Astrocyte (in vitro differentiated cells and primary cell): ENCODE results near the gene DMKN. TPM values are rescaled to one million over a fixed set of nuclear protein-coding genes. Genes with fewer than 3 reads are reported as not detected.
A peak's percentile ranks its signal among the peaks of the same experiment; 100 is the strongest.

ENCODE experiments used
- DNase-seq: peaks from one replicate; pipeline ENCODE4 v3.0.0-alpha.2; 2010; ENCODE audit warnings: low read depth
- FAIRE-seq: peaks from 2 replicates; lab custom pipeline; 2011; peaks lifted over from hg19 to GRCh38; lab: Jason Lieb, UNC
- H2AFZ ChIP-seq: 2 replicates; pipeline ENCODE4 v1.6.0; 2012; ENCODE audit warnings: low read depth, low read length, inconsistent platforms
- H3K27ac ChIP-seq: 2 replicates; pipeline ENCODE4 v1.5.1; 2011; ENCODE audit warnings: low read depth, low read length, inconsistent platforms
- H3K27me3 ChIP-seq: 2 replicates; pipeline ENCODE4 v1.6.0; 2011; ENCODE audit warnings: low read length, inconsistent platforms; ENCODE audit not compliant: insufficient read depth
- H3K36me3 ChIP-seq: 2 replicates; pipeline ENCODE4 v1.5.1; 2011; ENCODE audit warnings: low read length, inconsistent platforms; ENCODE audit not compliant: insufficient read depth
- H3K4me1 ChIP-seq: 2 replicates; pipeline ENCODE4 v1.5.1; 2011; ENCODE audit warnings: low read length, inconsistent platforms; ENCODE audit not compliant: insufficient read depth
- H3K4me2 ChIP-seq: 2 replicates; pipeline ENCODE4 v1.6.0; 2012; ENCODE audit warnings: low read length, inconsistent platforms
- H3K4me3 ChIP-seq: 2 replicates; pipeline ENCODE4 v1.5.1; 2011; ENCODE audit warnings: low read depth, mild to moderate bottlenecking, low read length, inconsistent platforms; ENCODE audit not compliant: insufficient read depth
- H3K79me2 ChIP-seq: 2 replicates; pipeline ENCODE4 v1.6.0; 2012; ENCODE audit warnings: mild to moderate bottlenecking, low read length, inconsistent platforms; ENCODE audit not compliant: insufficient read depth
- H3K9ac ChIP-seq: 2 replicates; pipeline ENCODE4 v1.6.0; 2012; ENCODE audit warnings: mild to moderate bottlenecking, low read length, inconsistent platforms
- H3K9me3 ChIP-seq: 2 replicates; pipeline ENCODE4 v1.5.1; 2012; ENCODE audit warnings: low read depth, mild to moderate bottlenecking, low read length, inconsistent platforms; ENCODE audit not compliant: insufficient read depth
- H4K20me1 ChIP-seq: 2 replicates; pipeline ENCODE4 v1.6.0; 2012; ENCODE audit warnings: low read length, inconsistent platforms; ENCODE audit not compliant: insufficient read depth
- H3K27ac Mint-ChIP-seq: one replicate; pipeline ENCODE4 v1.8.0; 2021; ENCODE audit warnings: mild to moderate bottlenecking, mixed read lengths; ENCODE audit not compliant: unreplicated experiment
- H3K27me3 Mint-ChIP-seq: one replicate; pipeline ENCODE4 v1.8.0; 2021; ENCODE audit warnings: low read depth, mixed read lengths; ENCODE audit not compliant: unreplicated experiment
- H3K36me3 Mint-ChIP-seq: one replicate; pipeline ENCODE4 v1.8.0; 2021; ENCODE audit warnings: low read depth, mixed read lengths; ENCODE audit not compliant: unreplicated experiment
- H3K4me1 Mint-ChIP-seq: one replicate; pipeline ENCODE4 v1.8.0; 2021; ENCODE audit warnings: low read depth, mixed read lengths; ENCODE audit not compliant: unreplicated experiment
- H3K4me3 Mint-ChIP-seq: one replicate; pipeline ENCODE4 v1.8.0; 2021; ENCODE audit warnings: mild to moderate bottlenecking, moderate library complexity, mixed read lengths; ENCODE audit not compliant: unreplicated experiment
- H3K9me3 Mint-ChIP-seq: one replicate; pipeline ENCODE4 v1.8.0; 2021; ENCODE audit warnings: mild to moderate bottlenecking, mixed read lengths; ENCODE audit not compliant: unreplicated experiment
- EZH2 ChIP-seq: IDR thresholded peaks from 2 replicates; pipeline ENCODE4 v1.6.1; 2012; ENCODE audit warnings: mild to moderate bottlenecking, low read length, inconsistent platforms; ENCODE audit not compliant: insufficient read depth
- total RNA-seq: library from RNA; stranded (reverse); gene quantifications from 2 replicates; pipeline ENCODE4 v1.2.1, GENCODE V29; 2021
- TF ChIP-seq, protein P1 (sequence below): IDR thresholded peaks from 2 replicates; pipeline ENCODE4 v1.5.1; 2011; ENCODE audit warnings: low read depth, mild to moderate bottlenecking, inconsistent platforms, low read length, moderate library complexity; ENCODE audit not compliant: insufficient read depth

The DMKN gene
- total RNA-seq, 1 donor from 2014 or later = 56.9 TPM

DNA sequence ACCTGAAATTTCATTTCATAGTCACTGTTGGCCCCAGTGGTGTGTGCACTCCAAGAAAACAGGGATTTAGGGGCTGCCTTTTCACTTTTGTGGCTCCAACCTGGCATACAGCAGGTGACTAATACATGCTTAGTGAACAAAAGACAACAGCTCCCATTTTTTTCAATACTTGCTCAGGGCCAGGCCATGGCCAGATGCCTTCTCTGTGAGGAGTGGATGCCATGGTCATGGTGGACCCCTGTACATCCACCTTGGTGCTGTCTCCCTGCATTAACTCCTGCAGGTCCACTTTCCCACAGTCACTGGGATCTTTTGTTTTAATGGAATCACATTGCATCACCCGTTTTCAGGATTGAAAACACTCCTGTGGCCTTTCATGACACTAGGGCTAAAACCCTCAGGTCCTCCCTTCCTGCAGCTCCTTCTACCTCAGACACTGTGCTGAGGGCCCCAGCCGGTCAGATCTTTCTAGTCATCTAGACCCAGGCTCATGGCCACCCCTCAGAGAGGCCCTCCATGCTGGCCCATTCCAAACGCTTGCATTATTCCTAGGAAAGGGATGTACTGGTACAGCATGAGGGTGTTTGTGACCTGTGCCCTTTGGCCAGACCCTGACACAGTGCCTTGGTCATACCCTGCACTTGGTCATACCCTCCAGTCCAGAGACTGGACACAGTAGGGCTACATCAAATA, 30.8 kb upstream of the DMKN start:
- Histone ChIP-seq H3K4me2 (peak overlapping the region; percentile 98), H4K20me1 (peaks cover 12% of the 10 kb centered on the region), H3K4me1 (peaks cover 15% of the 10 kb centered on the region), H3K9me3 (no peaks in the 10 kb centered on the region), H2AFZ (peak overlapping the region; percentile 90), H3K27me3 (no peaks in the 10 kb centered on the region), H3K4me3 (peak overlapping the region; percentile 88), H3K36me3 (no peaks in the 10 kb centered on the region), H3K9ac (peak overlapping the region; percentile 95), H3K79me2 (peaks cover 39% of the 10 kb centered on the region), H3K27ac (peak overlapping the region; percentile 88)
- FAIRE-seq (no peak), DNase-seq (no peak)
- Mint-ChIP-seq H3K36me3 (peaks cover 23% of the 10 kb centered on the region), H3K27me3 (no peaks in the 10 kb centered on the region), H3K9me3 (no peaks in the 10 kb centered on the region), H3K4me1 (peaks cover 8% of the 10 kb centered on the region), H3K27ac (peak overlapping the region; percentile 59), H3K4me3 (peak overlapping the region; percentile 90)
- TF ChIP-seq EZH2 = no peak
- TF ChIP-seq, protein P1, sequence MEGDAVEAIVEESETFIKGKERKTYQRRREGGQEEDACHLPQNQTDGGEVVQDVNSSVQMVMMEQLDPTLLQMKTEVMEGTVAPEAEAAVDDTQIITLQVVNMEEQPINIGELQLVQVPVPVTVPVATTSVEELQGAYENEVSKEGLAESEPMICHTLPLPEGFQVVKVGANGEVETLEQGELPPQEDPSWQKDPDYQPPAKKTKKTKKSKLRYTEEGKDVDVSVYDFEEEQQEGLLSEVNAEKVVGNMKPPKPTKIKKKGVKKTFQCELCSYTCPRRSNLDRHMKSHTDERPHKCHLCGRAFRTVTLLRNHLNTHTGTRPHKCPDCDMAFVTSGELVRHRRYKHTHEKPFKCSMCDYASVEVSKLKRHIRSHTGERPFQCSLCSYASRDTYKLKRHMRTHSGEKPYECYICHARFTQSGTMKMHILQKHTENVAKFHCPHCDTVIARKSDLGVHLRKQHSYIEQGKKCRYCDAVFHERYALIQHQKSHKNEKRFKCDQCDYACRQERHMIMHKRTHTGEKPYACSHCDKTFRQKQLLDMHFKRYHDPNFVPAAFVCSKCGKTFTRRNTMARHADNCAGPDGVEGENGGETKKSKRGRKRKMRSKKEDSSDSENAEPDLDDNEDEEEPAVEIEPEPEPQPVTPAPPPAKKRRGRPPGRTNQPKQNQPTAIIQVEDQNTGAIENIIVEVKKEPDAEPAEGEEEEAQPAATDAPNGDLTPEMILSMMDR = no peak

DNA sequence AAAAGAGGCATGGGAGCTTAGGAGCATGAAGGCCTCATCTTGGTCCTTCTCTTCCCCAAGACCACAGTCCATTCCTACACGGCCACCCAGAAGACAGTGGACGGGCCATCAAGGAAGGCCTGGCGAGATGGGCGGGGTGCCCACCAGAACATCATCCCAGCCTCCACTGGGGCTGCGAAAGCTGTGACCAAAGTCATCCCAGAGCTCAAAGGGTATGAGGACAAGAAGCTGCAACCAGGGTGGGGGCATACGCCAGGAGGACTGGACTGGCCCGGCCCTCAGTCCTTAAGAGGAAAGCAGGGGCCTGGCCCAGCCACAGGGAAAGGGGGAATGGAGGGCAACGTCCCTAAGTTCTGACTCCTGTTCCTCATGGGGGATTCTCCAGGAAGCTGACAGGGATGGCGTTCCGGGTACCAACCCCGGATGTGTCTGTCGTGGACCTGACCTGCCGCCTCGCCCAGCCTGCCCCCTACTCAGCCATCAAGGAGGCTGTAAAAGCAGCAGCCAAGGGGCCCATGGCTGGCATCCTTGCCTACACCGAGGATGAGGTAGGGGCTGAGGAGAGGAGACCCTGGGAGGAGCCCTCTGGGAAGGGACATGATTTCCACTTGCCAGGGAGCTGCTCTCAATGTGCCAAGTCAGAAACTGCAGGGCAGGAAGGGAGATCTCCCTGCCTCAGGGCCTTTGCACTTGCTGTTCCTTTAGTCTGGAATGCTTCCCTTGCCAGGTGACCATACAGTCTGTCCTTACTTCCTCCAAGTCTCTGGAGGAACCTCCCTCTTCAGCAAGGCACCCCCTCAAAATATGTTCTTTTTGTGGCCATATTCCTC, 30.0 kb upstream of the DMKN start:
- H3K27ac Mint-ChIP-seq = no peak overlapping the region
- no peak for FAIRE-seq
- TF ChIP-seq, protein P1 = no peak
- no peak for TF ChIP-seq EZH2

More for the DNA sequence above, 30.0 kb upstream of the DMKN start:
- Histone ChIP-seq H3K36me3 (no peaks in the 10 kb centered on the region), H2AFZ (no peak overlapping the region), H3K9ac (no peak overlapping the region), H3K27me3 (no peaks in the 10 kb centered on the region), H3K4me3 (no peak overlapping the region), H3K27ac (no peak overlapping the region), H3K4me2 (peak overlapping the region; percentile 98), H3K79me2 (peaks cover 39% of the 10 kb centered on the region), H3K4me1 (peaks cover 15% of the 10 kb centered on the region), H4K20me1 (peaks cover 4% of the 10 kb centered on the region), H3K9me3 (no peaks in the 10 kb centered on the region)
- no peak for DNase-seq
- H3K4me3 Mint-ChIP-seq = peak overlapping the region; percentile 57
- peaks cover 8% of the 10 kb centered on the region for H3K4me1 Mint-ChIP-seq
- H3K27me3 Mint-ChIP-seq = no peaks in the 10 kb centered on the region
- no peaks in the 10 kb centered on the region for H3K9me3 Mint-ChIP-seq
- H3K36me3 Mint-ChIP-seq = peaks cover 23% of the 10 kb centered on the region
